OCI-LY3 (cell line): Measurements from ENCODE around the gene KDM8.

Source experiments
- EZH2phosphoT487 ChIP-seq: fragments of 200-600 bp; shearing (Covaris generic); IDR thresholded peaks from 2 replicates; pipeline ENCODE4 v1.6.1; 2018; ENCODE audit warnings: antibody characterized with exemption, mixed run types, low read depth
- TF ChIP-seq, protein P1 (sequence below): fragments of 200-600, 300-600 bp; sonication (generic); IDR thresholded peaks from 2 replicates; pipeline ENCODE4 v1.5.1; 2014; ENCODE audit warnings: antibody characterized with exemption, low read length, low read depth

DNA sequence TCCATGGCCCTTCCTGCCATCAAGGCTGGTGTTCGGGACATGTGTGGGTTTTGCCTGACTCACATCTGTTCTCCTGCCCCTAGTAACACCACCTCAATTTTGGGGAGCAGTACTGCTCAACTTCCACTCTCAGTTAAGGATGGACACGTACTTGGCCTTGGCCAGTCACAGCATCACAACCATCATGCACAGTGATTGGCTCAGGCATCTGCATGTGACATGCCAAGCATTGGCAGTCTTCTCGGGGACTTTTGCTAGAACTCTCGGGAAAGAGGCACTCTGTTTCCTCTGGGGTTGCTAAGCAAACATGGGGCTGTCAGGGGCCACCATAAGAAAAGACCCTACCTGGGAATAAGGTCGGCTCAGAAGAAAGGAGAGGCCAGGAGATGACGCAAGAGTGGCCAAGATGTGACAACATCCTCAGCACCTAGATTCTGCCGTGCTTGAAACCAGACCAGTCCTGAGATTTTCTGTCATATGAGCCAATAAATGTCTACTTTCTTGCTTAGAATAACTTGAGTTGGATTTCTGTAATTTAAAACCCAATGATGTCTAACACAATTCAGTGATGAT lies 11.9 kb upstream of the KDM8 start:
- TF ChIP-seq, protein P1, sequence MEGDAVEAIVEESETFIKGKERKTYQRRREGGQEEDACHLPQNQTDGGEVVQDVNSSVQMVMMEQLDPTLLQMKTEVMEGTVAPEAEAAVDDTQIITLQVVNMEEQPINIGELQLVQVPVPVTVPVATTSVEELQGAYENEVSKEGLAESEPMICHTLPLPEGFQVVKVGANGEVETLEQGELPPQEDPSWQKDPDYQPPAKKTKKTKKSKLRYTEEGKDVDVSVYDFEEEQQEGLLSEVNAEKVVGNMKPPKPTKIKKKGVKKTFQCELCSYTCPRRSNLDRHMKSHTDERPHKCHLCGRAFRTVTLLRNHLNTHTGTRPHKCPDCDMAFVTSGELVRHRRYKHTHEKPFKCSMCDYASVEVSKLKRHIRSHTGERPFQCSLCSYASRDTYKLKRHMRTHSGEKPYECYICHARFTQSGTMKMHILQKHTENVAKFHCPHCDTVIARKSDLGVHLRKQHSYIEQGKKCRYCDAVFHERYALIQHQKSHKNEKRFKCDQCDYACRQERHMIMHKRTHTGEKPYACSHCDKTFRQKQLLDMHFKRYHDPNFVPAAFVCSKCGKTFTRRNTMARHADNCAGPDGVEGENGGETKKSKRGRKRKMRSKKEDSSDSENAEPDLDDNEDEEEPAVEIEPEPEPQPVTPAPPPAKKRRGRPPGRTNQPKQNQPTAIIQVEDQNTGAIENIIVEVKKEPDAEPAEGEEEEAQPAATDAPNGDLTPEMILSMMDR = no peak
- TF ChIP-seq EZH2phosphoT487 = no peak
